Kidney epithelial cell (primary cell): ENCODE measurements around the gene ABHD2. TPM values are rescaled to one million over a fixed set of nuclear protein-coding genes. Genes with fewer than 3 reads are reported as not detected.

Experiments used
- DNase-seq: peaks from one replicate; pipeline ENCODE4 v3.0.0-alpha.2; 2010; ENCODE audit warnings: low read depth
- H3K27me3 ChIP-seq: 2 replicates; pipeline ENCODE4 v1.6.0; 2011; ENCODE audit warnings: low read length; ENCODE audit not compliant: control insufficient read depth, insufficient read depth
- H3K36me3 ChIP-seq: 2 replicates; pipeline ENCODE4 v1.5.1; 2011; ENCODE audit warnings: low read length; ENCODE audit not compliant: control insufficient read depth, insufficient read depth
- H3K4me3 ChIP-seq: 2 replicates; pipeline ENCODE4 v1.5.1; 2011; ENCODE audit warnings: low read depth, mild to moderate bottlenecking, control low read depth, low read length
- total RNA-seq: library from RNA; depleted of rRNA; stranded (reverse); fragments of >200 nt; gene quantifications from 2 replicates; pipeline ENCODE4 v1.2.3, GENCODE V29; 2015
- TF ChIP-seq, protein P1 (sequence below): IDR thresholded peaks from 2 replicates; pipeline ENCODE4 v1.5.1; 2011; ENCODE audit warnings: mild to moderate bottlenecking, moderate library complexity, low read length, control low read depth, inconsistent platforms; ENCODE audit not compliant: insufficient read depth, poor library complexity, severe bottlenecking

Gene ABHD2
- total RNA-seq, 1 donor from 2014 or later: 39.7 TPM

DNA sequence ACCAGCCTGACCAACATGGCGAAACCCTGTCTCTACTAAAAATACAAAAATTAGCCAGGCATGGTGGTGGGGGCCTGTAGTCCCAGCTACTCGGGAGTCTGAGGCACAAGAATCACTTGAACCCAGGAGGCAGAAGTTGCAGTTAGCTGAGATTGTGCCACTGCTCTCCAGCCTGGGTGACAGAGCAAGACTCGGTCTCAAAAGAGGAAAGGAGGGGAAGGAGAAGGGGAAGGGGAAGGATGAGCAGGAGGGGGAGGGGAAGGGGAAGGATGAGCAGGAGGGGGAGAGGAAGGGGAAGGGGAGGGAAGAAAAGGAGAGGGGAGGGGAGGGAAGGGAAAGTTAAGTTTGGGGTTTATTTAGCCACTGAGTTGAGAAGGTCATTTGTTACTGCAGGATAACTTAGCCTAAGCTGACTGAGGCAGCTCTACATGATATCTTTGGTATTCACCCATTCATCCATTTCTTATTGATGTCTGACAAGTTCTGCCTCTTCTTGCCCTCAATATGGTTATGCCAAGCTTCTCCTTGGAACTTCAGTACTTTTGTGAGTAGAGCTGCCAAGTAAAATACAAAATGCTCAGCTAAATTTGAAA lies 15.9 kb upstream of the ABHD2 start:
- no peaks in the 10 kb centered on the region for H3K27me3 ChIP-seq
- no peaks in the 10 kb centered on the region for H3K36me3 ChIP-seq
- TF ChIP-seq, protein P1, sequence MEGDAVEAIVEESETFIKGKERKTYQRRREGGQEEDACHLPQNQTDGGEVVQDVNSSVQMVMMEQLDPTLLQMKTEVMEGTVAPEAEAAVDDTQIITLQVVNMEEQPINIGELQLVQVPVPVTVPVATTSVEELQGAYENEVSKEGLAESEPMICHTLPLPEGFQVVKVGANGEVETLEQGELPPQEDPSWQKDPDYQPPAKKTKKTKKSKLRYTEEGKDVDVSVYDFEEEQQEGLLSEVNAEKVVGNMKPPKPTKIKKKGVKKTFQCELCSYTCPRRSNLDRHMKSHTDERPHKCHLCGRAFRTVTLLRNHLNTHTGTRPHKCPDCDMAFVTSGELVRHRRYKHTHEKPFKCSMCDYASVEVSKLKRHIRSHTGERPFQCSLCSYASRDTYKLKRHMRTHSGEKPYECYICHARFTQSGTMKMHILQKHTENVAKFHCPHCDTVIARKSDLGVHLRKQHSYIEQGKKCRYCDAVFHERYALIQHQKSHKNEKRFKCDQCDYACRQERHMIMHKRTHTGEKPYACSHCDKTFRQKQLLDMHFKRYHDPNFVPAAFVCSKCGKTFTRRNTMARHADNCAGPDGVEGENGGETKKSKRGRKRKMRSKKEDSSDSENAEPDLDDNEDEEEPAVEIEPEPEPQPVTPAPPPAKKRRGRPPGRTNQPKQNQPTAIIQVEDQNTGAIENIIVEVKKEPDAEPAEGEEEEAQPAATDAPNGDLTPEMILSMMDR: no peak
- no peak for DNase-seq
- no peak overlapping the region for H3K4me3 ChIP-seq

DNA sequence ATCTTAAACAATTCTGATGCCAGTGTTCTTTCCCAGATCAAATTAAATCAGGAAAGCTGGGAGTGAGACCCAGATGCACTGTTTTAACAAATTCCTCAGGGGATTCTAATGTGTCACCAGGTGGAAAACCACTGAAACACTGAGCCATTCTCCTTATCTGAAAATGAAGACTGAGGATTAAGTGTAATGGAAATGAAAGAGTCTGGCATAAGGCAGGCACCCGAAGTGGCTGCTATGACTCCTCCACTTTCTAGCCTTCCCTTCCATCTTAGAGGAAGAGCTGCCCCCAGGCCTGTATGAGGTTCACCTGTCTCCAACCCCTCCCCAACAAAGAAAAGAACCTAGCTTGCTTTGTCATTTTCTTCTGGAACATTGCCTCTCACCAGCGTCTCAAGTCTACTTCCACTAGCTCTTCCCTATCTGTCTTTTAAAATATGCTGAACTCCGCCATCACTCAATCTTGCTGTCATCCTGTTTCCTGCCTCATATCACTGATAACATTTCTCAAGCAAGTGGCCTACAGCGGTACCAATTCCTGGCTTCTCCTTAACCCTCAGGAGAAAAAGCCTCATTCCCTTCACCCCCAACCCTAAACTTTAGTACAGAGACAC lies 13.7 kb upstream of the ABHD2 start:
- Histone ChIP-seq H3K36me3 (no peaks in the 10 kb centered on the region), H3K4me3 (no peak overlapping the region), H3K27me3 (no peaks in the 10 kb centered on the region)
- TF ChIP-seq, protein P1: no peak
- DNase-seq: no peak

DNA sequence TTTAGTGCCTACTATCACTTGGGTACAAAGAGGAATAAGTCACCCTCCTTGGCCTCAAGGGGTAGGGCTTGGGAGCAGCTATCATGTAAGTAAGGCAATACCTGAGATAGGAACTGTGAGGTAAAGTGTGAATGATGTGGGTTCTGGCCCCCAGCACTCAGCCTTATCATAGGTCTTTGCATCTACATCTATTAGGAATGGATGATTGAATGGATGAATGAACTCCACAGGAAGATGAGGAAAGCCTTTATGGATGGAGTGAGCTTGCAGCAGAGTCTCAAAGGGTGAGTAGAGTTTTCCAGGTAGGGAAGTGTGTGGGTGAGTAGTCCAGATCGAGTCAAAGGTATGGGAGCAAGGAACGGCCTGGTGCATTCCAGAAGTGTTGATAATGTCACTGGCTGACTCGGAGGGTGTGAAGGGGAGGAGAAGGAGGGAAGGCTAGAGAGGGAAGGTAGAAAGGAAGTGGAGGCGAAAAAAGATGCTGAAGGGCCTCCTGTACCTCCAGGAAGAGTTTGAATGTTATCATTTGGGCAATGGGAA lies 13.1 kb upstream of the ABHD2 start:
- Histone ChIP-seq H3K27me3 (no peaks in the 10 kb centered on the region), H3K4me3 (no peak overlapping the region), H3K36me3 (no peaks in the 10 kb centered on the region)
- no peak for DNase-seq
- TF ChIP-seq, protein P1: no peak

DNA sequence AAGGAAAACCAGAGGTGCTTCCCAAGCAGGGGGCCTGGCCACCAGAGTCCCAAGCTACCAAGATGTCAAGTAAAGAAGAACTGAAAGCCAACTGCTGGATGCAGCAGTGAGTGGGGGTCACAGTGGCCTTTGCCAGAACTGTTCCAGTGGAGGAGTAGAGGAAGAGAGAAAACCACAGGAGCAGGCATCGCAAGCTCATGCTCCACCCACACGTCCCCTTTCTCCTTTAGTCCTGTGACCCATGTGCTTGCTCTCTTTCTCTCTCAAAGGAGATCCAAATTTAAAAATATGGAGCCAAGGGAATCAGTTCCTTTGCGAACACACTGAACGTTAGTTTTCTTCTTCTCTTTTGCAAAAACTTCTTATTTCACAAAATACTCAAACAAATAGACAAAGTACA lies 12.4 kb upstream of the ABHD2 start:
- Histone ChIP-seq H3K4me3 (no peak overlapping the region), H3K36me3 (no peaks in the 10 kb centered on the region), H3K27me3 (no peaks in the 10 kb centered on the region)
- DNase-seq: no peak
- TF ChIP-seq, protein P1: no peak

DNA sequence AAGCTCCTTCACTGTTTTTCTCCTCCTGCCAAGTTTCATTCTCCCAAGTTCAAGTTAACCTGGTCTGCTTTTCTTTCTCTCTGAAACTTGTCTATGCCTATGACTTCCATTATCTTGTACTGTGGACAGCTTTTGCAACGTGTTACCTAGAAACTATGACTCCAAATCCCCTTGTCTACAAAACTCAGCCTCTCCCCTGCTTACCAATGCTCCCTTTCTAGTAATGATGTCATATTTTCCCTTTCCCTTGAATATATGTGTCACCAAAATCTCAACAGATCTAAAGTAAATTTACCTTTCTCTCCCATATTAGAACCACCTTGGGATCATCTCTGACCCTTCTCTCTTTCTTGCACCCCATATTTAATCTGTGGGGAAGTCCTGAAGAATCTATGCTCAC lies 10.5 kb upstream of the ABHD2 start:
- H3K4me3 ChIP-seq: no peak overlapping the region
- H3K27me3 ChIP-seq: no peaks in the 10 kb centered on the region
- H3K36me3 ChIP-seq: no peaks in the 10 kb centered on the region
- TF ChIP-seq, protein P1: no peak
- no peak for DNase-seq
